Retina (tissue), 1 donor: ENCODE results near the gene LAMB3.

Experiments
- DNase-seq: peaks from one replicate; pipeline ENCODE4 v3.0.0-alpha.2; 2016

Gene LAMB3

GRCh38 chr1:209594440-209594839, 57.8 kb downstream of the LAMB3 start:
- DNase-seq = no peak

DNA sequence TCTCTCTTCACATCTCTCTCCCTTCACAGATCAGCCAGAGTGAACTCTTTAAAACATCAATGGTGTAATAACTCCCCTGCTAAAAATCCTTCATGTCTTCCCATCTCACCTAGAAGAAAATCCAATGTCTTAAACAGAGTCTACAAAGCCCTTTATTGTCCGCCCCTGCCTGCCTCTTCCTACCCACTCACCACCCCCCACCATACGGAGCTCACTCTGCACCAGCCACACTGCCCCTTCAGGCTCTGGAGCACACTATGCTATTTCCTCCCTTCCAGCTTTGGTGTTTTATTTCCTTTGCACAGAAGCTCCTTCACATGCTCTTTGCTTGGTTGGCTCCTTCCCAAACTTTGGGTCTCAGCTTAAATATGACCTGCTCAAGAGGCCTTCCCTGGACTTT, 58.5 kb downstream of the LAMB3 start:
- no peak for DNase-seq

GRCh38 chr1:209590405-209590804, 61.8 kb downstream of the LAMB3 start:
- DNase-seq = peak; percentile 43

- DNase-seq = no peak
Measured at GRCh38 chr1:209589863-209590262, 62.4 kb downstream of the LAMB3 start.

DNA sequence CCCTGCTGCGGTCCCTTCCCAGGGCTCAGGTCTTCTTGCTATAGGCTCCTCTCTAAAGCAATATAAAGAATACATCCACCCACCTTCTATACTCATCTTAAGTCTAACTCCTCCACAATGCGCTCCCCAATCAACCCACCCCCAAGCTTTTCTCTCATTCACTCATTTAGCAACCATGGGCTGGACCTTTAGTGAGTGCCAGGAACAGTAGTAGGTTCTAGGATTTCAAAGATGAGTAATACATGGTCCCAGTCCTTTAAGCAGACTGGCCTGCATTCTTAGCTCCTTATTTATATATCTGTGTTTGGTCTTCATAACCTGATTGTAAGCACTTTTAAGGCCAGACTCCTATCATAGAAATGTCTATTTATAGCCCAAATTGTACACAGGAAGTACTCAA, 62.8 kb downstream of the LAMB3 start:
- no peak for DNase-seq

- no peak for DNase-seq
Measured at GRCh38 chr1:209587789-209588188, 64.4 kb downstream of the LAMB3 start.

DNA sequence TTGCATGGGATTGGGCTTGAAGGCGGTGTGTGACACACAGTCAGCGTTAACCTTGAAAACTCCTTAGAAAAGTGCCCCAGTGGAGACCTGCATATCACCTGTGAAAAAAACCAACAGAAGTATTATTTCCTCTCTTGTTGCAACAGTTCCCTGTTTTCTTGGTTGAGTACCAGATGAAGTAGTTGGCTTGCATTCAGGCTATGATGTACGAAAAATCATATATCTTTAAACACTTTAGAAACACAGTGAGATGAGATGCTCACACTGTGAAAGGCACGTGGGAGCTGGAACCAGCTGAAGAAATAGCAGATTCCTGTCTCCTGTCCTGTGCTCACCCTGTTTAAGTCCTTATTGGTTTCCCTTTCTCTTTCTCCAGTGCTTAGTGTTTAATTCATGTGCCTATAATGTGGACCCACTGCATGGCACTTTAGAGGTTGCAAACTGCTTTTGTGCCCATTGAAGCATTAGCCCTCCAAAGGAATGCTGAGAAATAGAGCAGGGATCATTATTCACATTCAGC, 65.9 kb downstream of the LAMB3 start:
- no peak for DNase-seq

DNA sequence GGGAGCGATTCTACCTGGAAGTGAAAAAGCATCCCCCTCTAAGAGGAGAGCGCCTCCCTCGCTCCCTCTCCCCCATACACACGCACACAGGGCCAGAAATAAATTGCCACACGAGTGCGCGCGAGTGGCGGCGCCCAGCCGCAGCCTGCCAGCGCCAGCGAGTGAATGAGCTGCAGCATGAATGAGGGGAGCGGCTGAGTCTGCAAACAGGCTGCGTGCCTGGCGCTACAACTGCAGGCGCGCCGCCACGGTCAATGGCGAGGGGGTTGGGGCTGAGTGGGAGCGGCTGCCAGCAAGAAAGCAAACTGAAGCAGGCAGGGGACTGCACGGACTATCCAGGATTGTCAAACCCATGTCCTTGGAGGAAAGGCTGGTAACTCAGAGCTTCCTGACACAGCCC, 66.6 kb downstream of the LAMB3 start:
- peak; percentile 81 for DNase-seq

GRCh38 chr1:209585197-209585596, 67.0 kb downstream of the LAMB3 start:
- DNase-seq = no peak

- DNase-seq = peak; percentile 60
Measured at GRCh38 chr1:209584231-209584672, 68.0 kb downstream of the LAMB3 start.

DNA sequence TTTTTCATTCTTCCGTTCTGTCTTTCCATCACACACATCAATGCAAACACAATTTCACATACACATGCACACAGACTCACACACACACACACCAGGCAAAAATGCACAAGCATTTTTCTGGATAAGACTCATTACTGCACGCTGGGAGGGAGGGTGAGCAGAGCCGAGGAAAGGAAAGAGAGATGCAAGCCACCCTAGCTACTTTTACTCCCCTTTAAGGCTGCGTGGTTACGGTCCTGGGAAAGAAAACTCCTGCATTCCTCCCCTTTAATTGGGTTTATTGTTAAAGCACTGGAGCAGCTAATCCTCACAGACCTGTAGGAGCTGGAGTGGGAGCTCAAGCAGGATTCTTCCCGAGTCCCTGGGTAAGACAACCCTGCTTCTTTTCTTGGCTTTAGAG, 68.8 kb downstream of the LAMB3 start, which contains the start of gene CAMK1G:
CAMK1G (plus strand) TSS at position 307 of the 400 bp plus-strand sequence. CDS start 11,270 bp downstream, outside the sequence.
- DNase-seq = peak; percentile 82

GRCh38 chr1:209580577-209580976, 71.6 kb downstream of the LAMB3 start:
- DNase-seq = no peak

DNA sequence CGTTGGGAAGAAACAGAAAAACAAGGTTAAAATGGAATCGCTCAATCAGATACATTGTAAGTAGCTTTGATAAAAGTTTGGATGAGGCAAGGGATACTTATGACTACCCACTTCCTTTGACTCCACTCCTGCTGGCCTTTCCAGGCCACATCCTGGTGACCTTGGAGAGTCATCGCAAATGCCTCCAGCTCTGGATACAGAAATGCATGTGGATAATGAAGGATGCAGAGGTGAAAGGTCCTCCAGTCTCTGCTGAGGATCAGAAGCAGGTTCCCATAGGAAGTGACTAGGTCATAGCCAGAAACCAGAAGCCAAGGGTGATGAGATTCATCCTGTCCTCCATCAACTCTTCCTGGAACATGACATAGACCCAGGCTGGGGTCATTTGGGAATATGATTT, 74.9 kb downstream of the LAMB3 start:
- no peak for DNase-seq

GRCh38 chr1:209576392-209577197, 75.6 kb downstream of the LAMB3 start:
- DNase-seq = peak; percentile 78

GRCh38 chr1:209570743-209571142, 81.5 kb downstream of the LAMB3 start:
- DNase-seq = no peak

DNA sequence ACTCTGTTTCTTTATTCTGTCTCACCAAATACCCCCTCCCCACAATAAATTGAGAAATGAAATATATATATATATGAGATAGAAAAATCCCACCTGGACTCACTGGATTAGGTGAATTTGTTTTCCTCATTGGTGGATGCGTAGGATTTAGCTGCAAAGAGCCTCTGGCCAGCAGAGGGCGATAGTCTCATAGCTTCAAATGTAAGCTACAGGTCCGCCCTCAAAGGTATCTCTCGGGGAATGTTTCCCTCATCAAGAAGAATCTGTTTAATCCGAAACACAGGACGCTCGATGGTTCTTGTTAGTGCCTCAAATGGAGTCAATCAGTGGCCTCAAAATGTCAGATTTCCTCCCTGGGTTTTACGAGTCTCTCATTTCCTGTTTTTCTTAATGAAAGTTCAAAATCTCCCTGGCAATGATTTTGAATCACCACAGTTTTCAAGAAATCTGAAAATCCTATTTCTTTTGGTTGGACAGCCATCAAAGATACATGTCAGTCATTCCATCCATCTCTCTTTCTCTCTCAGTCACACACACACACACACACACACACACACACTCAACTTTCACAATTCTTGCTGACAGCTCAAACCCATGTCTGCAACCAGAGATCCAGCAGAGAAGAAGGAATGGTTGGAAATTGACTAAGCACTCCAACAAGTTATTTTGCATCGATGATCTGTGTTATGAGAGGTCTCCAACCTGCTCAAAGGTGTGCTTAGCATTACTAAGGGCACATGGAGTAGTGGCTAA, 82.6 kb downstream of the LAMB3 start:
- peak; percentile 69 for DNase-seq

DNA sequence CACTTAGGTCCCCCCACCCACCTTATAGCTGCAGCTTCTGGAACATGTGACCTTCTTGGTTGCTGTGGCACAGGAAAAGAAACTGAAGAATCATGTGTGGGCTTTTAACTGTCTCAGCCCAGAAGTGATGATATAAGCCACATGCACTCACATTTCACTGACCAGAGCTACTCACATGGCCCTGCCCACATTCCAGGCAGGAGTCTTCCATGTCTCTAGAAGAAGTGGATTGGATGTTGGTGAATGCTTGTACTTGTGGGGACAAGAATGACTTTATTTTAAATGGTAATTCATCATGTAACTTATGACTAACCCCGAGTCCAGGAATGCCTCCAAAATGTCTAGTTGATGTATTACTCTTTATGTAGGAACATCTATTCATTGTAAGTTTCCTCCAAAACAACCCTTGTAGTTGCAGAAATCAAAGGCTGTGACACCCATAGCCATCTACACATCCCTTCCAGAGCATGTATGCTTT, 84.5 kb downstream of the LAMB3 start:
- no peak for DNase-seq

GRCh38 chr1:209565759-209566678, 86.2 kb downstream of the LAMB3 start:
- DNase-seq = peak; percentile 81
